Measurements from ENCODE around the gene STK32C. TPM values are rescaled to one million over a fixed set of nuclear protein-coding genes. Genes with fewer than 3 reads are reported as not detected.

The STK32C gene
- total RNA-seq, 4 donors from 2014 or later, result 9.4 to 18.1 (median 16.2) TPM

GRCh38 chr10:132167976-132168375 lies 139.8 kb downstream of the STK32C start:
- no peak for DNase-seq (ENCODE audit: low spot score in 2 of 2)
- peaks cover 0 to 43% of the 10 kb centered on the region in 2 donors for H3K27me3 ChIP-seq
- H3K36me3 ChIP-seq, result peaks cover 0 to 27% (median 0%) of the 10 kb centered on the region in 3 donors
- H3K4me3 ChIP-seq, result no peak overlapping the region
- WGBS, 2 donors, result 82 to 93% methylated on average over 15 to 17 of the region's 17 CpGs
- no peak overlapping the region for H3K27ac ChIP-seq
- H3K4me1 ChIP-seq, result peaks cover 0 to 6% (median 0%) of the 10 kb centered on the region in 4 donors
- TF ChIP-seq EP300 (IDR thresholded peaks at IDR 0.05), result no peak
- TF ChIP-seq POLR2A (IDR thresholded peaks at IDR 0.05), result no peak
- TF ChIP-seq, protein P1, sequence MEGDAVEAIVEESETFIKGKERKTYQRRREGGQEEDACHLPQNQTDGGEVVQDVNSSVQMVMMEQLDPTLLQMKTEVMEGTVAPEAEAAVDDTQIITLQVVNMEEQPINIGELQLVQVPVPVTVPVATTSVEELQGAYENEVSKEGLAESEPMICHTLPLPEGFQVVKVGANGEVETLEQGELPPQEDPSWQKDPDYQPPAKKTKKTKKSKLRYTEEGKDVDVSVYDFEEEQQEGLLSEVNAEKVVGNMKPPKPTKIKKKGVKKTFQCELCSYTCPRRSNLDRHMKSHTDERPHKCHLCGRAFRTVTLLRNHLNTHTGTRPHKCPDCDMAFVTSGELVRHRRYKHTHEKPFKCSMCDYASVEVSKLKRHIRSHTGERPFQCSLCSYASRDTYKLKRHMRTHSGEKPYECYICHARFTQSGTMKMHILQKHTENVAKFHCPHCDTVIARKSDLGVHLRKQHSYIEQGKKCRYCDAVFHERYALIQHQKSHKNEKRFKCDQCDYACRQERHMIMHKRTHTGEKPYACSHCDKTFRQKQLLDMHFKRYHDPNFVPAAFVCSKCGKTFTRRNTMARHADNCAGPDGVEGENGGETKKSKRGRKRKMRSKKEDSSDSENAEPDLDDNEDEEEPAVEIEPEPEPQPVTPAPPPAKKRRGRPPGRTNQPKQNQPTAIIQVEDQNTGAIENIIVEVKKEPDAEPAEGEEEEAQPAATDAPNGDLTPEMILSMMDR (IDR thresholded peaks at IDR 0.05), result no peak
- no peaks in the 10 kb centered on the region for H3K9me3 ChIP-seq

DNA sequence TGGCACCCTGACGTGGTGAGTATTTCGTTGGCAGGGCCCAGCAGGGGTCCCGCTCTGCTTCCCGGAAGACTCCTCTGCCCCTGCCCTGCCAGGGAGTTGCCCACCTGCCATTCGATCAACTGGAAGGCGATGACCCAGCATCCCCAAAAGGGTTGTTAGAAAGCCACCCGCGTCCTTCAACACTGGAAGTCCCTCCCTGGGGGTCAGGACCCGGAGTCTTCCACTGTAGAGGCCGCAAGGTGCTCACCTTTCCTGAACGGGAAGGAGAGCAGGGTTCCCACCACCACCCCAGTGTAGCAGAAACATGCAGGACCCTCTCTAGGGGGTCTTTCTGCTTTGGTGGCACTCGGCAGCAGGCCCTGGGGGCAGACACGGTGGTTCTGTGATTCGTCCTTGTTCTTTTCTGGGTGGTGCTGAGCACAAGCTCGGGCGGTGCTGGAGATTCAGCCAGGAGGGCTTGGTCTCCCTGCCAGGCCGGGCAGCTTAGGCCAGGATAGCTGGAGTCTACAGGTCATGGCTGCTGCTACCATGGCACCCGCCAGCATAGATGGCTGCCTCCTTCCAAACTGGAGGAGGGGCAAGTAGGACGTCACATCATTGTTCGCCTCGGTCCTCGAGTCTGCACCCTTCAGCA lies 140.6 kb downstream of the STK32C start:
- Histone ChIP-seq H3K36me3 (peaks cover 0 to 27% (median 0%) of the 10 kb centered on the region in 3 donors), H3K27me3 (peaks cover 0 to 39% of the 10 kb centered on the region in 2 donors), H3K9me3 (no peaks in the 10 kb centered on the region), H3K4me3 (no peak overlapping the region), H3K4me1 (peaks cover 0 to 14% (median 2%) of the 10 kb centered on the region in 4 donors), H3K27ac (no peak overlapping the region)
- 82 to 92% methylated on average over 19 to 22 of the region's 22 CpGs for WGBS, 2 donors
- DNase-seq (ENCODE audit: low spot score in 2 of 2), result no peak
- TF ChIP-seq, protein P1 (IDR thresholded peaks at IDR 0.05), result no peak
- TF ChIP-seq EP300 (IDR thresholded peaks at IDR 0.05) (no peak), POLR2A (IDR thresholded peaks at IDR 0.05) (no peak)

- DNase-seq (ENCODE audit: low spot score in 2 of 2), result no peak
- peaks cover 0 to 32% of the 10 kb centered on the region in 2 donors for H3K27me3 ChIP-seq
- peaks cover 0 to 27% (median 0%) of the 10 kb centered on the region in 3 donors for H3K36me3 ChIP-seq
- peaks cover 0 to 15% (median 2%) of the 10 kb centered on the region in 4 donors for H3K4me1 ChIP-seq
- 63 to 71% methylated on average over 23 of the region's 23 CpGs for WGBS, 2 donors
- no peak overlapping the region for H3K4me3 ChIP-seq
- no peaks in the 10 kb centered on the region for H3K9me3 ChIP-seq
- no peak overlapping the region for H3K27ac ChIP-seq
- TF ChIP-seq POLR2A (IDR thresholded peaks at IDR 0.05) (no peak), EP300 (IDR thresholded peaks at IDR 0.05) (no peak)
- TF ChIP-seq, protein P1 (IDR thresholded peaks at IDR 0.05), result no peak
Observed at GRCh38 chr10:132166216-132166950, 141.4 kb downstream of the STK32C start.

- H3K4me3 ChIP-seq, result no peak overlapping the region
- peaks cover 0 to 15% (median 2%) of the 10 kb centered on the region in 4 donors for H3K4me1 ChIP-seq
- H3K27me3 ChIP-seq, result peaks cover 0 to 28% of the 10 kb centered on the region in 2 donors
- no peak for DNase-seq (ENCODE audit: low spot score in 2 of 2)
- 79 to 87% methylated on average over 12 to 16 of the region's 21 CpGs for WGBS, 2 donors
- no peak overlapping the region for H3K27ac ChIP-seq
- TF ChIP-seq, protein P1 (IDR thresholded peaks at IDR 0.05), result no peak
- TF ChIP-seq EP300 (IDR thresholded peaks at IDR 0.05) (no peak), POLR2A (IDR thresholded peaks at IDR 0.05) (no peak)
- peaks cover 0 to 26% (median 0%) of the 10 kb centered on the region in 3 donors for H3K36me3 ChIP-seq
- H3K9me3 ChIP-seq, result no peaks in the 10 kb centered on the region
Observed at GRCh38 chr10:132165416-132165980, 142.3 kb downstream of the STK32C start.

Data from tibial nerve (tissue), 4 donors.